Spleen (tissue), 7 donors: ENCODE results near the gene GBP7.

ENCODE experiments used
- CTCF ChIP-seq, 11 experiments: fragments of 200-600 bp in 7 of 11; fragments of 450-650 bp in 4 of 11; sonication (generic) in 4 of 11; IDR thresholded peaks in 8 of 11; conservative IDR thresholded peaks in 3 of 11; 1 replicate in 7 of 11; 2 replicates in 4 of 11; pipeline versions ENCODE4 v1.4.0 to v1.8.0; 2016 to 2021; ENCODE audit warnings: antibody characterized with exemption in 11 of 11, inconsistent platforms in 4 of 11, mild to moderate bottlenecking in 1 of 11
- POLR2A ChIP-seq, 3 donors: fragments of 450-650 bp; IDR thresholded peaks; one replicate each; pipeline ENCODE4 v1.5.1; 2017; ENCODE audit warnings: antibody characterized with exemption in 3 of 3, mild to moderate bottlenecking in 1 of 3
- POLR2AphosphoS5 ChIP-seq, 3 donors: sonication (generic); formaldehyde crosslinking; IDR thresholded peaks; one replicate each; pipeline ENCODE4 v1.5.1; 2017; ENCODE audit warnings: antibody characterized with exemption in 3 of 3
- donor health status: DM: no; HTN: no; CAD: no; lungs with moderate emphysema.
- donor health status: DM: no; HTN: no; CAD: no.
- donor health status: DM: no; HTN: no; CAD: no.

- TF ChIP-seq CTCF (IDR thresholded peaks at IDR 0.05 in 8 of 11, conservative IDR thresholded peaks at IDR 0.05 in 3 of 11), result peak in 7 of 11 experiments; percentile 43 to 76 (median 69)
- no peak for TF ChIP-seq POLR2A (IDR thresholded peaks at IDR 0.05)
- TF ChIP-seq POLR2AphosphoS5 (IDR thresholded peaks at IDR 0.05), result no peak
Observed at GRCh38 chr1:89085781-89086180, 90.0 kb downstream of the GBP7 start.
